ENCODE measurements around the gene SPTB. TPM values are rescaled to one million over a fixed set of nuclear protein-coding genes. Genes with fewer than 3 reads are reported as not detected.

The SPTB gene
- total RNA-seq, 1 donor from 2014 or later, result 3.0 TPM

- DNase-seq (no peak), ATAC-seq (no peak)
- no peaks in the 10 kb centered on the region for H3K9me3 ChIP-seq
- TF ChIP-seq CTCF (IDR thresholded peaks at IDR 0.05), result no peak
- H3K36me3 ChIP-seq, result no peaks in the 10 kb centered on the region
- intact Hi-C loops (cut with DNase I), result no loop called here
- no peaks in the 10 kb centered on the region for H3K4me1 ChIP-seq
- no peaks in the 10 kb centered on the region for H3K27me3 ChIP-seq
- no peak overlapping the region for H3K27ac ChIP-seq
- H3K4me3 ChIP-seq, result no peak overlapping the region
These were observed 102.2 kb downstream of the SPTB start for GRCh38 chr14:64777461-64777860.

- Histone ChIP-seq H3K4me3 (no peak overlapping the region), H3K4me1 (no peaks in the 10 kb centered on the region), H3K27ac (no peak overlapping the region), H3K36me3 (no peaks in the 10 kb centered on the region), H3K27me3 (no peaks in the 10 kb centered on the region), H3K9me3 (no peaks in the 10 kb centered on the region)
- TF ChIP-seq CTCF (IDR thresholded peaks at IDR 0.05), result no peak
- no peak for ATAC-seq
- no peak for DNase-seq
- intact Hi-C loops (cut with DNase I), result no loop called here
These were observed 104.5 kb downstream of the SPTB start for GRCh38 chr14:64775081-64775777.

GRCh38 chr14:64774272-64774671, 105.4 kb downstream of the SPTB start:
- Histone ChIP-seq H3K27ac (no peak overlapping the region), H3K27me3 (no peaks in the 10 kb centered on the region), H3K9me3 (no peaks in the 10 kb centered on the region), H3K36me3 (no peaks in the 10 kb centered on the region), H3K4me1 (no peaks in the 10 kb centered on the region), H3K4me3 (no peak overlapping the region)
- ATAC-seq, result no peak
- no peak for TF ChIP-seq CTCF (IDR thresholded peaks at IDR 0.05)
- intact Hi-C loops (cut with DNase I), result no loop called here
- no peak for DNase-seq

- H3K9me3 ChIP-seq, result no peaks in the 10 kb centered on the region
- H3K4me3 ChIP-seq, result no peak overlapping the region
- intact Hi-C loops (cut with DNase I), result no loop called here
- no peak overlapping the region for H3K27ac ChIP-seq
- DNase-seq (no peak), ATAC-seq (no peak)
- no peaks in the 10 kb centered on the region for H3K4me1 ChIP-seq
- TF ChIP-seq CTCF (IDR thresholded peaks at IDR 0.05), result no peak
- no peaks in the 10 kb centered on the region for H3K36me3 ChIP-seq
- no peaks in the 10 kb centered on the region for H3K27me3 ChIP-seq
These were observed 106.1 kb downstream of the SPTB start for GRCh38 chr14:64773577-64773976.

- intact Hi-C loops (cut with DNase I), result no loop called here
- Histone ChIP-seq H3K27me3 (no peaks in the 10 kb centered on the region), H3K4me1 (no peaks in the 10 kb centered on the region), H3K36me3 (no peaks in the 10 kb centered on the region), H3K27ac (no peak overlapping the region), H3K4me3 (no peak overlapping the region), H3K9me3 (no peaks in the 10 kb centered on the region)
- no peak for ATAC-seq
- no peak for DNase-seq
- no peak for TF ChIP-seq CTCF (IDR thresholded peaks at IDR 0.05)
These were observed 106.7 kb downstream of the SPTB start for GRCh38 chr14:64773046-64773445.
